Endothelial cell of umbilical vein (primary cell): ENCODE results near the gene MIA3. TPM values are rescaled to one million over a fixed set of nuclear protein-coding genes. Genes with fewer than 3 reads are reported as not detected.

Source experiments
- BruUV-seq: library from RNA; stranded (reverse); fragments of 400-500 nt; replicated peaks from 2 replicates; lab custom pipeline; 2021; lab: Mats Ljungman, UMichigan
- CTCF ChIA-PET: fragments of 300-600, 350-600 bp; sonication (Branson Sonifier 250); formaldehyde crosslinking; loops from one replicate; lab custom pipeline; 2021; ENCODE audit warnings: antibody characterized with exemption, inconsistent platforms; lab: Charles Lee
- POLR2A ChIA-PET: fragments of 300-600, 350-600 bp; sonication (Branson Sonifier 250); formaldehyde crosslinking; loops from one replicate; lab custom pipeline; 2021; ENCODE audit warnings: antibody characterized with exemption, inconsistent platforms; lab: Charles Lee
- DNase-seq: peaks from one replicate; pipeline ENCODE4 v3.0.0-alpha.2; 2011; ENCODE audit warnings: low read depth, low spot score
- FAIRE-seq: peaks from 2 replicates; lab custom pipeline; 2011; peaks lifted over from hg19 to GRCh38; lab: Jason Lieb, UNC
- H2AFZ ChIP-seq: 2 replicates; pipeline ENCODE4 v1.6.0; 2012; ENCODE audit warnings: low read depth, low read length, control low read depth, inconsistent platforms
- H3K27ac ChIP-seq: 2 replicates; pipeline ENCODE4 v1.5.1; 2011; ENCODE audit warnings: low read depth, mild to moderate bottlenecking, control low read depth, low read length, moderate library complexity; ENCODE audit not compliant: insufficient read depth
- H3K27me3 ChIP-seq, 2 experiments: 2 replicates each; pipeline versions ENCODE4 v1.6.0 to v1.6.1; 2011; ENCODE audit warnings: low read length in 2 of 2, mixed read lengths in 1 of 2; ENCODE audit not compliant: control insufficient read depth in 2 of 2, insufficient read depth in 2 of 2
- H3K36me3 ChIP-seq, 2 experiments: 2 replicates in 1 of 2; 3 replicates in 1 of 2; pipeline ENCODE4 v1.5.1; 2011; ENCODE audit warnings: low read length in 2 of 2, mild to moderate bottlenecking in 1 of 2, moderate library complexity in 1 of 2; ENCODE audit not compliant: control insufficient read depth in 2 of 2, insufficient read depth in 2 of 2; ENCODE audit errors: extremely low read depth in 1 of 2
- H3K4me1 ChIP-seq: 3 replicates; pipeline ENCODE4 v1.5.1; 2011; ENCODE audit warnings: mild to moderate bottlenecking, low read length; ENCODE audit not compliant: control insufficient read depth, insufficient read depth; ENCODE audit errors: extremely low read depth
- H3K4me2 ChIP-seq: 2 replicates; pipeline ENCODE4 v1.6.1; 2011; ENCODE audit warnings: low read length, control low read depth, mixed read lengths; ENCODE audit not compliant: insufficient read depth
- H3K4me3 ChIP-seq, 3 experiments: fragments of 200-600 bp in 1 of 3; sonication (generic), shearing (Covaris generic) in 1 of 3; replicated peaks in 1 of 3; 2 replicates each; pipeline ENCODE4 v1.5.1; 2011 to 2016; ENCODE audit warnings: control low read depth in 3 of 3, low read length in 3 of 3, mild to moderate bottlenecking in 2 of 3, inconsistent platforms in 1 of 3, low read depth in 1 of 3, moderate library complexity in 1 of 3; ENCODE audit not compliant: insufficient read depth in 1 of 3
- H3K79me2 ChIP-seq: 2 replicates; pipeline ENCODE4 v1.6.0; 2012; ENCODE audit warnings: low read length, inconsistent platforms; ENCODE audit not compliant: control insufficient read depth, insufficient read depth
- H3K9ac ChIP-seq: replicated peaks from 2 replicates; pipeline ENCODE3; 2011; ENCODE audit warnings: low read length, control low read depth; ENCODE audit not compliant: insufficient read depth; ENCODE audit errors: extremely low read depth
- H3K9me1 ChIP-seq: replicated peaks from 3 replicates; pipeline ENCODE4 v1.6.0; 2011; ENCODE audit warnings: mild to moderate bottlenecking, low read length; ENCODE audit not compliant: control insufficient read depth, insufficient read depth; ENCODE audit errors: extremely low read depth
- H3K9me3 ChIP-seq: replicated peaks from 2 replicates; pipeline ENCODE4 v1.5.1; 2012; ENCODE audit warnings: low read length, inconsistent platforms; ENCODE audit not compliant: control insufficient read depth, insufficient read depth
- H4K20me1 ChIP-seq: replicated peaks from 2 replicates; pipeline ENCODE3; 2011; ENCODE audit warnings: mild to moderate bottlenecking, low read length; ENCODE audit not compliant: control insufficient read depth, insufficient read depth; ENCODE audit errors: extremely low read depth
- CTCF ChIP-seq, 2 donors: IDR thresholded peaks; 1 replicate in 1 of 2; 2 replicates in 1 of 2; pipeline ENCODE4 v1.5.1; 2011; ENCODE audit warnings: low read length in 2 of 2, mild to moderate bottlenecking in 2 of 2, moderate library complexity in 2 of 2, control low read depth in 1 of 2, inconsistent platforms in 1 of 2, low read depth in 1 of 2; ENCODE audit not compliant: insufficient read depth in 1 of 2; ENCODE audit errors: extremely low read depth in 1 of 2
- EZH2 ChIP-seq: IDR thresholded peaks from 2 replicates; pipeline ENCODE4 v1.6.1; 2012; ENCODE audit warnings: borderline replicate concordance, low read depth, mild to moderate bottlenecking, moderate library complexity, low read length, inconsistent platforms; ENCODE audit not compliant: severe bottlenecking
- GATA2 ChIP-seq: IDR thresholded peaks from 2 replicates; pipeline ENCODE4 v1.7.0; 2011; ENCODE audit warnings: low read depth, mild to moderate bottlenecking, moderate library complexity, mixed read lengths, low read length; ENCODE audit not compliant: insufficient read length, insufficient read depth
- dilution Hi-C: fragments of 300-500 bp; cut with MboI; formaldehyde crosslinking; loops from one replicate; pipeline ENCODE4 v1.15.0; 2019; ENCODE audit warnings: low sequenced_read_pairs; ENCODE audit not compliant: extremely low pct_ligation_motif_present
- intact Hi-C: fragments of 100-400 bp; cut with micrococcal nuclease; formaldehyde crosslinking; loops from one replicate; pipeline ENCODE4 v1.10.0; 2022
- polyA plus RNA-seq, 4 experiments: library from polyadenylated mRNA; depleted of rRNA in 3 of 4; stranded (reverse) in 3 of 4; unstranded in 1 of 4; fragments of >200 nt; gene quantifications; 2 replicates each; pipeline versions ENCODE4 v1.2.1 to v1.2.3, GENCODE V29; 2011 to 2012; ENCODE audit warnings: missing spikeins in 1 of 4
- total RNA-seq: library from RNA; stranded (reverse); gene quantifications from 2 replicates; pipeline ENCODE4 v1.2.3, GENCODE V29; 2021
- TF ChIP-seq, protein P1 (sequence below): IDR thresholded peaks from 2 replicates; pipeline ENCODE4 v1.6.1; 2011; ENCODE audit not compliant: insufficient read depth, insufficient read length

The MIA3 gene
- total and polyA plus RNA-seq, 2 donors (not counting 3 experiments of a cell fraction or from before 2014, with no cell fraction given) = 63.7 to 108 TPM

DNA sequence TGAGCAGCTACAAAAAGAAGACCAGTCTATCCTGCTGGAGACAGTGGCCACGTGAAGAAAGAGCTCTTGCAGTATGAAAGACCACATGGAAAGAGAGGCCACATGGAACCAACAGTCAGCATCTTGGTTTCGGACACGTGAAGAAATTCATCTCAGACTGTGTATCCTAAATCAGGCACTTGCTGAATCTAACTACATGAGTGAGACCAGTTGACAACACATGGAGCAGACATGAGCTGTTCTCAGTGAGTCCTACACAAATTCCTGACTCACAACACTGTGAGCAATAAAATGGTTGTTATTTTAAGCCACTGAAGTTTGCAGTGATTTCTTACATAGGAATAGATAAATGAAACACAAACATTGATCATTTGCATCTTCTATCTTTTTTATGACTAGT, 25.7 kb upstream of the MIA3 start:
- Histone ChIP-seq H3K9me3 (no peaks in the 10 kb centered on the region), H3K4me3 (no peak overlapping the region), H3K4me2 (no peak overlapping the region), H3K79me2 (no peaks in the 10 kb centered on the region), H4K20me1 (no peaks in the 10 kb centered on the region), H3K9me1 (no peaks in the 10 kb centered on the region), H3K36me3 (no peaks in the 10 kb centered on the region), H2AFZ (peak overlapping the region; percentile 48), H3K27ac (no peak overlapping the region), H3K9ac (no peak overlapping the region), H3K27me3 (no peaks in the 10 kb centered on the region), H3K4me1 (peaks cover 11% of the 10 kb centered on the region)
- no TSS peak for BruUV-seq
- DNase-seq = no peak
- POLR2A ChIA-PET = no interaction called here
- TF ChIP-seq, protein P1, sequence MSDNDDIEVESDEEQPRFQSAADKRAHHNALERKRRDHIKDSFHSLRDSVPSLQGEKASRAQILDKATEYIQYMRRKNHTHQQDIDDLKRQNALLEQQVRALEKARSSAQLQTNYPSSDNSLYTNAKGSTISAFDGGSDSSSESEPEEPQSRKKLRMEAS = no peak
- CTCF ChIA-PET = interaction anchor here (1.2 to 1.6 kb wide), 2 partner anchors 8 to 127 kb away, joined by 3 to 4 read pairs; no protein-coding TSS in a partner anchor
- intact Hi-C loops = no loop called here
- no peak for FAIRE-seq
- dilution Hi-C loops = no loop called here

DNA sequence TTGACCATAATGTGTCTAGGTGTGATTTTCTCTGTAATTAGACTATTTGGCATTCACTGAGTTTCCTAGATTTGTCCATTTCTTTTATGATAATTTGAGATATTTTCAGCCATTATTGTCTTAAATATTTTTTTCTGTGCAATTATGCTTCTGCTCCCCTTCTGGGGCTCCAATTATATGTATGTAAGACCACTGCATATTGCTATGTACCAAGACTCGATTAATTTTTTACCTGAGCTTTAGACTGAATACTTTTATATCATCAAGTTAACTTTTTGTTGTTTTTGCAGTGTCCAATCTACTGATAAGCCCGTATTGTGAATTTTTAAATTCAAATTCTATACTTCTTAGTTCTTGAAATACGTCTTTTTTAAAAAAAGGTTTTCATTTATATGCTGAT, 23.1 kb upstream of the MIA3 start:
- Histone ChIP-seq H3K4me2 (no peak overlapping the region), H3K27ac (no peak overlapping the region), H3K9me1 (no peaks in the 10 kb centered on the region), H3K79me2 (no peaks in the 10 kb centered on the region), H3K9ac (no peak overlapping the region), H3K4me3 (no peak overlapping the region), H2AFZ (no peak overlapping the region), H3K9me3 (no peaks in the 10 kb centered on the region), H3K36me3 (no peaks in the 10 kb centered on the region), H4K20me1 (no peaks in the 10 kb centered on the region), H3K27me3 (no peaks in the 10 kb centered on the region), H3K4me1 (peaks cover 6% of the 10 kb centered on the region)
- dilution Hi-C loops = no loop called here
- ChIA-PET CTCF (interaction anchor here (1.2 to 1.5 kb wide), 3 partner anchors 10 to 40 kb away, joined by 3 read pairs; no protein-coding TSS in a partner anchor), POLR2A (no interaction called here)
- DNase-seq (no peak), FAIRE-seq (no peak)
- no TSS peak for BruUV-seq
- TF ChIP-seq GATA2 (no peak), EZH2 (no peak), CTCF (IDR thresholded peaks at IDR 0.05; ENCODE audit: extremely low read depth in 1 of 2, insufficient read depth in 1 of 2, low read depth in 1 of 2, low read length in 2 of 2) (no peak)
- TF ChIP-seq, protein P1 = no peak
- intact Hi-C loops = no loop called here
